ENCODE measurements around the gene OPA1. TPM values are rescaled to one million over a fixed set of nuclear protein-coding genes. Genes with fewer than 3 reads are reported as not detected.

The OPA1 gene
- total and polyA plus RNA-seq, 4 donors = 51.9 to 124 (median 88.3) TPM

DNA sequence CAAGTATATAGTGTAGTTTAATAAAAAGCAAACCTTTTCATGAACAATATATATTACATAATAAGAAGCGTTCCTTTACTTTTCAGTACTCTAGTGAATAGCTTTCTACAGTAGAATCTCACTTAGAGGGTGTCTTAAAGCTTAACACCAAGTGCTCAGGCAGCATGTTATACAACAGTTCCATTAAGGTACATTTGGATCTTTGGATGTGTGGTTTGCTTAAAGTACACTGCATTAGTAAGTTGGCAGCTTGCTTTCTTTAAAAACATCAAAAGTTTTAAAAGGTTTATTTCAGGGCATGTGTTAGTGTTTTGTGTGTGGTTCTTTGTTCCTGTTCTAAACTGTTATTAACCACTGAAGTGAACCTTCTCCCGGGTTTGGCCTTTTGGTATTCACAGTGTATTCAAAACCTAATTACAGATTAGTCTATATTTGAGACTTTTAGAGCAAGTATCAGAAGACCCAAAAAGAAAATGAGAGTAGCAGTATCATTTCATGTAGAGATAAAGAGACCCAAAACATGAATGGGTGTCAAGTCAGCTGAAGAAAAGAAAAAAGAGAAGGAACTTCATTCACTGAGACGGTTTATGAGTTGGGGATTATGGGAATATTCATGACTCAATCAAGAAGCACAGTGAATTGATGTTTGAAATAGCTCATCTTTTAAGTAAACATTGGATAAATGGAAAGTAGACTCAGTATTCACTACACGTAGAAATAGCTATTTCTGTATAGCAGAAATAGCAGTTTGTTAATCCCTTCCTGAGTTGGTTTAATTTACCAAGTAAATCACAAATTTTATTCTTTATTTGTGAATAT, 93.9 kb downstream of the OPA1 start:
- WGBS (ENCODE audit: insufficient coverage) = 60% methylated on average over 1 of the region's 4 CpGs
- H3K4me3 ChIP-seq (ENCODE audit: low read depth, low read length) = no peak overlapping the region
- no peaks in the 10 kb centered on the region for H3K9me3 ChIP-seq (ENCODE audit: control insufficient read depth, insufficient read depth, low read length)
- H3K4me1 ChIP-seq (ENCODE audit: control insufficient read depth, insufficient read depth, low read length) = no peaks in the 10 kb centered on the region
- H3K36me3 ChIP-seq (ENCODE audit: control insufficient read depth, insufficient read depth, low read length) = peaks cover 3% of the 10 kb centered on the region
- no peak for DNase-seq (ENCODE audit: low read depth in 4 of 6, low spot score in 6 of 6)
- H3K27ac ChIP-seq (ENCODE audit: low read depth, low read length) = no peak overlapping the region
- H3K27me3 ChIP-seq (ENCODE audit: control insufficient read depth, insufficient read depth, low read length) = no peaks in the 10 kb centered on the region

DNA sequence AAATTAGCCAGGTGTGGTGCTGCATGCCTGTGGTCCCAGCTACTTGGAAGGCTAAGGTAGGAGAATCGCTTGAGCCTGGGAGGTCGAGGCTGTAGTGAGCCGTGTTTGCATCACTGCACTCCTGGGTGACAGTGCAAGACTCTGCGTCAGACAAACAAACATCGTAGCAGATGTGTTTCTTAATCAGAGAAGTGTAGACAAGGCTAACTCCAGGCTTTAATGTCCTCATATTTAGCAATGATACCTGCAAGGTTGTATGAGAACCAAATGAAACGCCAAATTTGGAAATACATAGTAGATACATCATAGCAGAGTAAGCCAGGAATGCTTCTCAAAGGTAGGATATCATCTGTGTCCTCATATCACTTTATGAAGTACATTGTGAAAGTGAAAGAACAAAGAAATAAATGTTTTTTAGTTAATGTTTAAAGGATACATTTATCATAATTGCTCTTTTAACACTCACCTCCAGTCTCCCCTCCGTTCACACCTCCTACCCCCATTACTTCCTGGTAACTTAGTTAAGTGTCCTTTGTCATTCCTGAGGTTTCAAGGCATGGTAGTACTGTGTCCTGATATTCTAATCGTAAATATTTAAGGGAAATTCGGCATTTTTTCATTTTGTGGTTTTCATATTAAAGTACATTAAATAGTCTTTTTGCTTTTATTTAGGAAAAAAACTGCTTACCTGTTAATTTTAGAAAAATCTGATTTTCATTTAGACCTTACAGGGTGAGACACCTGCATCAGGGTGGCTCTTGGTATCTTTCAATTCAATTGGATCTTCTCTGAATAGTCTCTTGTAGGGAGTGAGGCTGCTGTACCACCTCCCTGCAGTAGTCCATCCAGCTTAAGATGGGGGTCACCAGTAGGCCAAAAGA, 96.1 kb downstream of the OPA1 start:
- Histone ChIP-seq H3K4me1 (ENCODE audit: control insufficient read depth, insufficient read depth, low read length) (no peaks in the 10 kb centered on the region), H3K27me3 (ENCODE audit: control insufficient read depth, insufficient read depth, low read length) (no peaks in the 10 kb centered on the region), H3K36me3 (ENCODE audit: control insufficient read depth, insufficient read depth, low read length) (peaks cover 3% of the 10 kb centered on the region), H3K27ac (ENCODE audit: low read depth, low read length) (no peak overlapping the region), H3K4me3 (ENCODE audit: low read depth, low read length) (no peak overlapping the region), H3K9me3 (ENCODE audit: control insufficient read depth, insufficient read depth, low read length) (no peaks in the 10 kb centered on the region)
- 94% methylated on average over 3 of the region's 9 CpGs for WGBS (ENCODE audit: insufficient coverage)
- DNase-seq (ENCODE audit: low read depth in 4 of 6, low spot score in 6 of 6) = no peak

DNA sequence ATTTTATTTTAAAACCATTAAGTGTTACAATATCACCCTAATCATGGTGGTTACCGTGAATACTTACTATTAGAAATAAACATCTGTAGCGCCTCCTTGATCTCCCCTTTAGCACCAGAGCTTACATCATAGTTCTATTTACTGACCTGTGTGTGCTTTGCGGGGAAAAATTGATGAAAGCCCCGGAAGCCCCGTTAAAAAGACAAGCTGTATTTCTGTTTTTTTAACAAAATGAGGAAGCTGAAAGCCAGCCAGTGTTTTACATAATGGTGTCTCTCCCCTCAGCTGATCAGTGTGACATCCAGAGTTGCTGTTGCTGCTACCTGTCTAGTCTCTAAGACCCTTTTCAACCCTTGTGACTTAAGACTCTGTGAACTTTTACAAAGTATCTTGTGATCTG, 100.8 kb downstream of the OPA1 start:
- WGBS (ENCODE audit: insufficient coverage) = no CpG with 5 or more reads among the region's 5 CpGs

DNA sequence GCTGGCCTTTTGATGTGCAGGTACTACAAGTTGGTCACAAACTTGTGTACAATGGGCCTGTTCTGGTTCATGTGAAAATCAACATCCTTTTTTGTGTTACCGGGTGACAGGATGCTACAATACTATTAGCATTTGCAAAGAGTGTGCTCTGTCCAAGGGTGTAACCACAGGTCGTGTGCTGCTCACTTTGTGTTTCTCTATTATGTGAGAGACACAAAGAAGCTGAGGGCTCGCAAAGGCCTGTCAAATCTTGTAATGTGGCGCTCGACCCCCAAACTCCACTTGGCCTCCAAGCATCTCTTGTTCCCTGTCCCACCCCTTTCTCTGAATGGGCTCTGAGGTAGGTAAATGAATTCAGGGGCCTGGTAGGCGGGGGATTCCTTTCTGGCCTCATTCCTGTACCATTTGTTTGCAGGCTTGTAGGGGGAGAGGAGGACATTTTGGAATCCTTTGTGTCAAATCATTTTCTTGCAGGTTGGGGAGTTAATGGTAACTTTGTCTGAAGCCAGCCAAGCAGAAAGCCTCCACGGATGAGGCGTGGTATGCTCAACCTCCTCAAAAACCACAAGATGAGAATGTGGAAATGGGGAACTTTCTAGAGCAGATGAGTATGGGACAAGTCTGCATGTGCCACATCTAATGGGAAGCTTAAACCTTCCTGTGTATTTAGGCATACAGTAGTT, 109.1 kb downstream of the OPA1 start:
- H3K27me3 ChIP-seq (ENCODE audit: control insufficient read depth, insufficient read depth, low read length) = no peaks in the 10 kb centered on the region
- no peak overlapping the region for H3K4me3 ChIP-seq (ENCODE audit: low read depth, low read length)
- WGBS (ENCODE audit: insufficient coverage) = 66% methylated on average over 2 of the region's 8 CpGs
- H3K27ac ChIP-seq (ENCODE audit: low read depth, low read length) = no peak overlapping the region
- H3K9me3 ChIP-seq (ENCODE audit: control insufficient read depth, insufficient read depth, low read length) = no peaks in the 10 kb centered on the region
- DNase-seq (ENCODE audit: low read depth in 4 of 6, low spot score in 6 of 6) = no peak
- no peaks in the 10 kb centered on the region for H3K4me1 ChIP-seq (ENCODE audit: control insufficient read depth, insufficient read depth, low read length)
- no peaks in the 10 kb centered on the region for H3K36me3 ChIP-seq (ENCODE audit: control insufficient read depth, insufficient read depth, low read length)

More for the DNA sequence above, 100.8 kb downstream of the OPA1 start:
- no peak overlapping the region for H3K4me3 ChIP-seq (ENCODE audit: low read depth, low read length)
- no peaks in the 10 kb centered on the region for H3K27me3 ChIP-seq (ENCODE audit: control insufficient read depth, insufficient read depth, low read length)
- no peaks in the 10 kb centered on the region for H3K9me3 ChIP-seq (ENCODE audit: control insufficient read depth, insufficient read depth, low read length)
- no peak for DNase-seq (ENCODE audit: low read depth in 4 of 6, low spot score in 6 of 6)
- no peaks in the 10 kb centered on the region for H3K4me1 ChIP-seq (ENCODE audit: control insufficient read depth, insufficient read depth, low read length)
- H3K36me3 ChIP-seq (ENCODE audit: control insufficient read depth, insufficient read depth, low read length) = peaks cover under 1% of the 10 kb centered on the region
- no peak overlapping the region for H3K27ac ChIP-seq (ENCODE audit: low read depth, low read length)

DNA sequence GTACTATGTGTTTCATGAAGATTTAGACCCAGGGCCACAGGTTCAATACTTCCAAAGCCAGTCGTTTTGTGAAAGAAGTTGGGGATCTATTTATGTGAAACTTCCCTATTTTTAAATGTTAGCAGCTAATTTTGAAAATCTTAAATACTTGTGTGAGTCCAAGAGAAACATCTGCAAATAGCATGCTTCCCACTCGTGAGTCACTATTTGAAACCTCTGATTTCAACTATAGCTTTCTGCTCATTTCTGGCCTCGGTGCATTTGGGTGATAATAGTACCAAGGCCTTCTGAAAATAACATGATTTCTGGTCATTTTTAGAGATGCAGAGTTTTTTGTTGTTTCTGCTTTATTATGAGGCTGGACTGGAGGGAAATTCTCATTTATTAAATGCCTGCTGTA, 110.0 kb downstream of the OPA1 start:
- H3K27ac ChIP-seq (ENCODE audit: low read depth, low read length) = no peak overlapping the region

DNA sequence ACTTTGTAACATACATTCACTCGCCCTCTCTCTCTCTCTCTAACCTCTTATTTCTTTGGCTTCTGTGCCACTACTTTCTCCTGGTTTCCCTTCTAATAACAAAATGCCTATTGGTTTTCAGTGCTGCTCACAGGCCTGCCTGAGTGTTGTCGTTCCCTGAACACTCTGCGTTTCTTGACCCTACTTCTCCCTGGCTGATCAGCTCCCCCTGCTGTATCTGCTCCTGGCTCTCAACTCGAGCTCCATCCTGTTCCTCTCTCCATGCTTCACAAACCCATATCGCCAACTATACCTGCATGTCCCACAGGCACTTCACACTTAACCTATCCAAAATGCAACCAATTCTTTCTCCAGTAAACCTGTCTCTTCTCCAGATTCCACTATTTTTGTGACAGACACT, 111.4 kb downstream of the OPA1 start:
- DNase-seq (ENCODE audit: low read depth in 4 of 6, low spot score in 6 of 6) = no peak
- WGBS (ENCODE audit: insufficient coverage) = 50% methylated on average over 5 of the region's 5 CpGs
- no peak overlapping the region for H3K27ac ChIP-seq (ENCODE audit: low read depth, low read length)

More for the DNA sequence above, 110.0 kb downstream of the OPA1 start:
- WGBS (ENCODE audit: insufficient coverage) = no CpG with 5 or more reads among the region's 3 CpGs
- H3K36me3 ChIP-seq (ENCODE audit: control insufficient read depth, insufficient read depth, low read length) = no peaks in the 10 kb centered on the region
- H3K27me3 ChIP-seq (ENCODE audit: control insufficient read depth, insufficient read depth, low read length) = no peaks in the 10 kb centered on the region
- H3K9me3 ChIP-seq (ENCODE audit: control insufficient read depth, insufficient read depth, low read length) = no peaks in the 10 kb centered on the region
- DNase-seq (ENCODE audit: low read depth in 4 of 6, low spot score in 6 of 6) = no peak
- H3K4me3 ChIP-seq (ENCODE audit: low read depth, low read length) = no peak overlapping the region
- no peaks in the 10 kb centered on the region for H3K4me1 ChIP-seq (ENCODE audit: control insufficient read depth, insufficient read depth, low read length)

DNA sequence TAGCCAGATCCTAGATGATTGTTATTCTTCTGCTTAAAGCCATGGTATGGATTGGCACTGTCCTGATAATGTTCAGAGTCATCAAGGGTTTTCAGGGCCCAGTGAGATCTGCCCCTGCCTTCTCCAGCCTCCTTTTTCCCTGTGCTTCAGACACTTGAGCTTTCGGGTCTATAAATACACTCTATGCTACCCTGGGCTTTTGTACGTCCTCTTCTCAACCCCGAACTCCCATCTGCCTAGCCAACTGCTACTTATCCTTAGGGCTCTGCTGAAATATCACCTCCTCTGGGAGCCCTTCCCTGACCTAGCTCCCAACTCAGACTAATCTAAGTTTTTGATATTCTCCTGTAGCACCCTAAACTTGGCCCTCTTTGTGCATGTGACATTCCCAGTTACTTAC, 115.3 kb downstream of the OPA1 start:
- Histone ChIP-seq H3K4me1 (ENCODE audit: control insufficient read depth, insufficient read depth, low read length) (peaks cover 22% of the 10 kb centered on the region), H3K36me3 (ENCODE audit: control insufficient read depth, insufficient read depth, low read length) (no peaks in the 10 kb centered on the region), H3K27ac (ENCODE audit: low read depth, low read length) (no peak overlapping the region), H3K9me3 (ENCODE audit: control insufficient read depth, insufficient read depth, low read length) (no peaks in the 10 kb centered on the region), H3K4me3 (ENCODE audit: low read depth, low read length) (no peak overlapping the region), H3K27me3 (ENCODE audit: control insufficient read depth, insufficient read depth, low read length) (peaks cover 6% of the 10 kb centered on the region)
- no peak for DNase-seq (ENCODE audit: low read depth in 4 of 6, low spot score in 6 of 6)
- 89% methylated on average over 3 of the region's 3 CpGs for WGBS (ENCODE audit: insufficient coverage)

More for the DNA sequence above, 111.4 kb downstream of the OPA1 start:
- H3K4me3 ChIP-seq (ENCODE audit: low read depth, low read length) = no peak overlapping the region
- H3K9me3 ChIP-seq (ENCODE audit: control insufficient read depth, insufficient read depth, low read length) = no peaks in the 10 kb centered on the region
- H3K27me3 ChIP-seq (ENCODE audit: control insufficient read depth, insufficient read depth, low read length) = no peaks in the 10 kb centered on the region
- H3K4me1 ChIP-seq (ENCODE audit: control insufficient read depth, insufficient read depth, low read length) = no peaks in the 10 kb centered on the region
- H3K36me3 ChIP-seq (ENCODE audit: control insufficient read depth, insufficient read depth, low read length) = no peaks in the 10 kb centered on the region

DNA sequence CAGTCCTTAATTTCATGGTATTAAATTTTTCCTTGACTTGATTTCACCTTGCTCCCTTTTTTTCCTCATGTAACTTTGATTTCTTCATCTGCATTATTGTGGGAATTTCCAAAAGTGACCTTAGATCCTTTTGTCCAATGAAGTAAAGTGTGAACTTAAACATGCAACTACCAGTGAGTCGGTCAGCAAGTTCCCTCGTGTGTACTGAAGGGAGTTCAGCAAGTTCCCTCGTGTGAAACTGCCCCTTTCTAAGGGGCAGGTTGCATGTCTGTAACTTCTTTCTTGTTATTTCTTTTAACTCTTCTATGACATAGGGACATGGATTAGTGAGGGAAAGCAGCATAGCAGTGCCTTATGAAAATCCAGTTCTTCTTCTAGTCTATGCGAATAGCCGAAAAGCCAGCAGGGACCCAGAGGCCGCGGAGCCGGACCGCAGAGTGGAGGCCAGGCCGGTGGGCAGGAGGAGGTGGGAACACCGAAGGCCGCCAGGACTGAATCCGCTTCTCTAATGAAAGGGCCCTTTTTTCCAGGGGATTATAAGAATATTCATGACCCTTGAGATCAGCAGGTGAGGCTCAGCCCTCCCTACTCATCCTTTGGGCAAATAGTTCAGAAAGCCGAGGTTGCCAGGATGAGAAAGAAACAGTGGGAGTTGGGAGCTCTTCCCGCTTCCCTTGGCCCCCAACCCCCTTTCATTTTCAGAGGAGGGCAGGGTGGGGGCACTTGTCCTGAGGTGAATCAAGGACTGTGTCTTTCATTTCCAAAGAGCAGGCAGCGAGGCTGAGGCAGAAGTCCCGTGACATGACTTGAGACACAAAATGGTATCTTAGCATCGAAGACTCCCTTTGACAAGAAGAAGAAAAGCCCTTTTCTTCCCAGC, 117.5 kb downstream of the OPA1 start:
- H3K4me3 ChIP-seq (ENCODE audit: low read depth, low read length) = no peak overlapping the region
- DNase-seq (ENCODE audit: low read depth in 4 of 6, low spot score in 6 of 6) = peak in 3 of 6 donors; percentile 15 to 64 (median 57)
- 43% methylated on average over 10 of the region's 18 CpGs for WGBS (ENCODE audit: insufficient coverage)
- peaks cover 7% of the 10 kb centered on the region for H3K9me3 ChIP-seq (ENCODE audit: control insufficient read depth, insufficient read depth, low read length)
- H3K36me3 ChIP-seq (ENCODE audit: control insufficient read depth, insufficient read depth, low read length) = no peaks in the 10 kb centered on the region
- peaks cover 22% of the 10 kb centered on the region for H3K4me1 ChIP-seq (ENCODE audit: control insufficient read depth, insufficient read depth, low read length)
- H3K27ac ChIP-seq (ENCODE audit: low read depth, low read length) = peak overlapping the region; percentile 81
- H3K27me3 ChIP-seq (ENCODE audit: control insufficient read depth, insufficient read depth, low read length) = peaks cover 6% of the 10 kb centered on the region

DNA sequence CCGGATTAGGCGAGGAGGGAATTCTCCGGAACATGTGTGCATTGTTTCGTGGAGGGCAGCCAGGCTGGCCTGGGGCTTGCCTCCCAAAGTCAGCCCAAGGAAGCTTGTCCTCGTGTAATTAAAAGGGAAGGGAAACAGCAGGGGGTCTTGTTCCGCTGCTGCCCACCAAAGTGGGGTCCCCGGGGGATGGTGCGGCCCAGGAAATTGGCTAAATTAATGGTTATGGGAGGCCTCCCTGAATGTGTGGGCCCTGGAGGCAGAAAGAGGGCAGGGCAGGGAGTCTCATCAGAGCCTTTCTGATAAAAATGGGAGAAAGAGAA, 118.1 kb downstream of the OPA1 start:
- WGBS (ENCODE audit: insufficient coverage) = 29% methylated on average over 8 of the region's 8 CpGs
- H3K27me3 ChIP-seq (ENCODE audit: control insufficient read depth, insufficient read depth, low read length) = peaks cover 6% of the 10 kb centered on the region
- no peaks in the 10 kb centered on the region for H3K36me3 ChIP-seq (ENCODE audit: control insufficient read depth, insufficient read depth, low read length)
- H3K9me3 ChIP-seq (ENCODE audit: control insufficient read depth, insufficient read depth, low read length) = peaks cover 7% of the 10 kb centered on the region
- DNase-seq (ENCODE audit: low read depth in 4 of 6, low spot score in 6 of 6) = no peak
- peaks cover 22% of the 10 kb centered on the region for H3K4me1 ChIP-seq (ENCODE audit: control insufficient read depth, insufficient read depth, low read length)
- peak overlapping the region; percentile 81 for H3K27ac ChIP-seq (ENCODE audit: low read depth, low read length)
- H3K4me3 ChIP-seq (ENCODE audit: low read depth, low read length) = no peak overlapping the region
